Measurements from ENCODE around the gene DESI2.

Gene DESI2

DNA sequence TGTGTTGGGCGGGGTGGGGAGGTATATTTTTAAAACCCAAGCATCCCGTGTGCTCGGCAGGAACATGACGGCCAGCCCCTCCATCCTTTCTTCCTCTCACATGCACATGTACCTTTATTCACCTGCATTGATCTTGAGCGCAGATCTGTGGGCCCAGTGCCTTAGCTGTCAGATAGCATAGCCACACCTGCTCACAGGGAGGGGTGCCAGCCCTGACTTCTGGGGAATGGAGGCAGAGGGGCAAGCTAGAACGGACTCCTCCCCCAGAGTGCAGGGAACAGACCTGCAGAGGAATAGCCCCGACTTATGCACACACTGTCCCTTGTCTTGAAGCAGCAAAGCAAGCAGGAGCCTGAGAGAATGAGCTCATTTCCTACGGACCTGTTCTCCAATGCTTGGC lies 56.1 kb downstream of the DESI2 start:
- Histone ChIP-seq H3K4me3 (ENCODE audit: low read depth in 1 of 2, low read length in 1 of 2) (no peak overlapping the region), H3K4me1 (ENCODE audit: control insufficient read depth in 1 of 2, insufficient read depth in 1 of 2, low read depth in 1 of 2, low read length in 1 of 2) (no peaks in the 10 kb centered on the region), H3K27ac (no peak overlapping the region), H3K27me3 (no peaks in the 10 kb centered on the region), H3K9me3 (no peaks in the 10 kb centered on the region), H3K36me3 (peaks cover 39% of the 10 kb centered on the region)
- no peak for TF ChIP-seq CTCF (IDR thresholded peaks at IDR 0.05)

- H3K4me1 ChIP-seq (ENCODE audit: control insufficient read depth in 1 of 2, insufficient read depth in 1 of 2, low read depth in 1 of 2, low read length in 1 of 2): no peaks in the 10 kb centered on the region
- no peak overlapping the region for H3K27ac ChIP-seq
- no peak overlapping the region for H3K4me3 ChIP-seq (ENCODE audit: low read depth in 1 of 2, low read length in 1 of 2)
- peaks cover 32% of the 10 kb centered on the region for H3K36me3 ChIP-seq
- no peaks in the 10 kb centered on the region for H3K27me3 ChIP-seq
- no peaks in the 10 kb centered on the region for H3K9me3 ChIP-seq
- no peak for TF ChIP-seq CTCF (IDR thresholded peaks at IDR 0.05)
These were observed 56.8 kb downstream of the DESI2 start for GRCh38 chr1:244709476-244710368.

- Histone ChIP-seq H3K27ac (no peak overlapping the region), H3K4me1 (ENCODE audit: control insufficient read depth in 1 of 2, insufficient read depth in 1 of 2, low read depth in 1 of 2, low read length in 1 of 2) (no peaks in the 10 kb centered on the region), H3K36me3 (peaks cover 26% of the 10 kb centered on the region), H3K4me3 (ENCODE audit: low read depth in 1 of 2, low read length in 1 of 2) (no peak overlapping the region), H3K27me3 (no peaks in the 10 kb centered on the region), H3K9me3 (no peaks in the 10 kb centered on the region)
- TF ChIP-seq CTCF (IDR thresholded peaks at IDR 0.05): no peak
These were observed 57.6 kb downstream of the DESI2 start for GRCh38 chr1:244710474-244711062.

GRCh38 chr1:244712669-244713068 lies 59.7 kb downstream of the DESI2 start:
- H3K27me3 ChIP-seq: no peaks in the 10 kb centered on the region
- peaks cover 5% of the 10 kb centered on the region for H3K36me3 ChIP-seq
- TF ChIP-seq CTCF (IDR thresholded peaks at IDR 0.05): no peak
- H3K27ac ChIP-seq: no peak overlapping the region
- H3K4me1 ChIP-seq (ENCODE audit: control insufficient read depth in 1 of 2, insufficient read depth in 1 of 2, low read depth in 1 of 2, low read length in 1 of 2): no peaks in the 10 kb centered on the region
- no peak overlapping the region for H3K4me3 ChIP-seq (ENCODE audit: low read depth in 1 of 2, low read length in 1 of 2)
- no peaks in the 10 kb centered on the region for H3K9me3 ChIP-seq

GRCh38 chr1:244713332-244713731 lies 60.4 kb downstream of the DESI2 start:
- no peaks in the 10 kb centered on the region for H3K4me1 ChIP-seq (ENCODE audit: control insufficient read depth in 1 of 2, insufficient read depth in 1 of 2, low read depth in 1 of 2, low read length in 1 of 2)
- H3K27me3 ChIP-seq: no peaks in the 10 kb centered on the region
- H3K27ac ChIP-seq: no peak overlapping the region
- H3K9me3 ChIP-seq: no peaks in the 10 kb centered on the region
- peaks cover 1% of the 10 kb centered on the region for H3K36me3 ChIP-seq
- TF ChIP-seq CTCF (IDR thresholded peaks at IDR 0.05): no peak
- H3K4me3 ChIP-seq (ENCODE audit: low read depth in 1 of 2, low read length in 1 of 2): no peak overlapping the region
